DOHH2 (cell line): Measurements from ENCODE around the gene GRHL3.

Source experiments
- H3F3A ChIP-seq: fragments of 200-600 bp; sonication (generic), shearing (Covaris generic); 2 replicates; pipeline ENCODE4 v1.6.0; 2016; ENCODE audit warnings: antibody characterized with exemption, mild to moderate bottlenecking; ENCODE audit not compliant: control insufficient read depth, insufficient read depth
- H3K27ac ChIP-seq: fragments of 200-600 bp; sonication (generic); 2 replicates; pipeline ENCODE4 v1.5.1; 2014; ENCODE audit warnings: low read depth, mild to moderate bottlenecking, low read length, moderate library complexity
- H3K27me3 ChIP-seq: fragments of 200-600 bp; sonication (generic); 2 replicates; pipeline ENCODE4 v1.6.1; 2014; ENCODE audit warnings: mild to moderate bottlenecking, low read length, mixed read lengths; ENCODE audit not compliant: control insufficient read depth
- H3K36me3 ChIP-seq: fragments of 200-600 bp; sonication (generic); 2 replicates; pipeline ENCODE4 v1.6.1; 2014; ENCODE audit warnings: mild to moderate bottlenecking, low read length, moderate library complexity, mixed read lengths; ENCODE audit not compliant: control insufficient read depth
- H3K4me1 ChIP-seq: fragments of 200-600 bp; sonication (generic); 2 replicates; pipeline ENCODE4 v1.6.1; 2014; ENCODE audit warnings: mild to moderate bottlenecking, low read length, mixed read lengths; ENCODE audit not compliant: control insufficient read depth
- H3K4me2 ChIP-seq: fragments of 200-600 bp; sonication (generic); 2 replicates; pipeline ENCODE4 v1.6.0; 2014; ENCODE audit warnings: mild to moderate bottlenecking, low read length, moderate library complexity
- H3K4me3 ChIP-seq: fragments of 200-600 bp; sonication (generic); 2 replicates; pipeline ENCODE4 v1.5.1; 2014; ENCODE audit warnings: mild to moderate bottlenecking, low read length, mixed read lengths
- H3K79me2 ChIP-seq: fragments of 200-600 bp; sonication (generic); 2 replicates; pipeline ENCODE4 v1.6.1; 2014; ENCODE audit warnings: mild to moderate bottlenecking, low read length, mixed read lengths; ENCODE audit not compliant: control insufficient read depth
- H3K9me2 ChIP-seq: fragments of 200-600 bp; sonication (generic); replicated peaks from 2 replicates; pipeline ENCODE4 v1.6.1; 2014; ENCODE audit warnings: mild to moderate bottlenecking, low read length, mixed read lengths; ENCODE audit not compliant: control insufficient read depth
- H3K9me3 ChIP-seq: fragments of 200-600 bp; sonication (generic); 2 replicates; pipeline ENCODE4 v1.6.1; 2014; ENCODE audit warnings: antibody characterized with exemption, low read length, mixed read lengths; ENCODE audit not compliant: control insufficient read depth, insufficient read depth
- H4K20me1 ChIP-seq: fragments of 200-600 bp; sonication (generic); 2 replicates; pipeline ENCODE4 v1.6.0; 2014; ENCODE audit warnings: low read depth, mild to moderate bottlenecking, antibody characterized with exemption, low read length, moderate library complexity; ENCODE audit not compliant: control insufficient read depth, insufficient read depth
- EZH2phosphoT487 ChIP-seq: fragments of 200-600 bp; sonication (generic); IDR thresholded peaks from 2 replicates; pipeline ENCODE4 v1.6.1; 2017; ENCODE audit warnings: borderline replicate concordance, mild to moderate bottlenecking, antibody characterized with exemption, low read length, moderate library complexity, mixed read lengths
- TF ChIP-seq, protein P1 (sequence below): fragments of 200-600 bp; sonication (generic); IDR thresholded peaks from one replicate; pipeline ENCODE4 v1.5.1; 2014; ENCODE audit warnings: antibody characterized with exemption, mild to moderate bottlenecking, low read depth, low read length; ENCODE audit not compliant: poor library complexity, severe bottlenecking

The GRHL3 gene

GRCh38 chr1:24276791-24277190 lies 42.4 kb upstream of the GRHL3 start:
- no peaks in the 10 kb centered on the region for H3K36me3 ChIP-seq
- no peaks in the 10 kb centered on the region for H3K9me2 ChIP-seq
- H3K4me2 ChIP-seq = no peak overlapping the region
- H3K79me2 ChIP-seq = no peaks in the 10 kb centered on the region
- H3K27me3 ChIP-seq = peaks cover 2% of the 10 kb centered on the region; the same call in 1 of the 2 replicates
- H3K4me1 ChIP-seq = no peaks in the 10 kb centered on the region
- TF ChIP-seq, protein P1, sequence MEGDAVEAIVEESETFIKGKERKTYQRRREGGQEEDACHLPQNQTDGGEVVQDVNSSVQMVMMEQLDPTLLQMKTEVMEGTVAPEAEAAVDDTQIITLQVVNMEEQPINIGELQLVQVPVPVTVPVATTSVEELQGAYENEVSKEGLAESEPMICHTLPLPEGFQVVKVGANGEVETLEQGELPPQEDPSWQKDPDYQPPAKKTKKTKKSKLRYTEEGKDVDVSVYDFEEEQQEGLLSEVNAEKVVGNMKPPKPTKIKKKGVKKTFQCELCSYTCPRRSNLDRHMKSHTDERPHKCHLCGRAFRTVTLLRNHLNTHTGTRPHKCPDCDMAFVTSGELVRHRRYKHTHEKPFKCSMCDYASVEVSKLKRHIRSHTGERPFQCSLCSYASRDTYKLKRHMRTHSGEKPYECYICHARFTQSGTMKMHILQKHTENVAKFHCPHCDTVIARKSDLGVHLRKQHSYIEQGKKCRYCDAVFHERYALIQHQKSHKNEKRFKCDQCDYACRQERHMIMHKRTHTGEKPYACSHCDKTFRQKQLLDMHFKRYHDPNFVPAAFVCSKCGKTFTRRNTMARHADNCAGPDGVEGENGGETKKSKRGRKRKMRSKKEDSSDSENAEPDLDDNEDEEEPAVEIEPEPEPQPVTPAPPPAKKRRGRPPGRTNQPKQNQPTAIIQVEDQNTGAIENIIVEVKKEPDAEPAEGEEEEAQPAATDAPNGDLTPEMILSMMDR = no peak
- no peak for TF ChIP-seq EZH2phosphoT487
- no peak overlapping the region for H3K4me3 ChIP-seq
- no peak overlapping the region for H3K27ac ChIP-seq
- no peaks in the 10 kb centered on the region for H3F3A ChIP-seq
- no peaks in the 10 kb centered on the region for H3K9me3 ChIP-seq
- no peaks in the 10 kb centered on the region for H4K20me1 ChIP-seq

- Histone ChIP-seq H3K4me2 (no peak overlapping the region), H3K79me2 (no peaks in the 10 kb centered on the region), H3K9me3 (no peaks in the 10 kb centered on the region), H3K27ac (no peak overlapping the region), H3K36me3 (no peaks in the 10 kb centered on the region), H3K9me2 (no peaks in the 10 kb centered on the region), H3F3A (no peaks in the 10 kb centered on the region), H3K4me1 (no peaks in the 10 kb centered on the region), H4K20me1 (no peaks in the 10 kb centered on the region), H3K4me3 (no peak overlapping the region), H3K27me3 (peaks cover 2% of the 10 kb centered on the region; the same call in 1 of the 2 replicates)
- TF ChIP-seq EZH2phosphoT487 = no peak
- TF ChIP-seq, protein P1 = no peak
Observed at GRCh38 chr1:24277420-24278169, 41.6 kb upstream of the GRHL3 start.

GRCh38 chr1:24278726-24279125 lies 40.4 kb upstream of the GRHL3 start:
- H3K4me3 ChIP-seq = no peak overlapping the region
- no peaks in the 10 kb centered on the region for H3K9me2 ChIP-seq
- no peak overlapping the region for H3K4me2 ChIP-seq
- no peaks in the 10 kb centered on the region for H3K36me3 ChIP-seq
- peaks cover 2% of the 10 kb centered on the region; the same call in 1 of the 2 replicates for H3K27me3 ChIP-seq
- no peak overlapping the region for H3K27ac ChIP-seq
- no peaks in the 10 kb centered on the region for H3F3A ChIP-seq
- TF ChIP-seq, protein P1 = no peak
- no peaks in the 10 kb centered on the region for H3K79me2 ChIP-seq
- no peaks in the 10 kb centered on the region for H3K9me3 ChIP-seq
- H3K4me1 ChIP-seq = no peaks in the 10 kb centered on the region
- H4K20me1 ChIP-seq = no peaks in the 10 kb centered on the region
